Measurements from ENCODE around the gene ATP13A4. TPM values are rescaled to one million over a fixed set of nuclear protein-coding genes. Genes with fewer than 3 reads are reported as not detected.

Gene ATP13A4
- total RNA-seq, 4 donors from 2014 or later, result 0.21 to 6.3 (median 1.6) TPM

DNA sequence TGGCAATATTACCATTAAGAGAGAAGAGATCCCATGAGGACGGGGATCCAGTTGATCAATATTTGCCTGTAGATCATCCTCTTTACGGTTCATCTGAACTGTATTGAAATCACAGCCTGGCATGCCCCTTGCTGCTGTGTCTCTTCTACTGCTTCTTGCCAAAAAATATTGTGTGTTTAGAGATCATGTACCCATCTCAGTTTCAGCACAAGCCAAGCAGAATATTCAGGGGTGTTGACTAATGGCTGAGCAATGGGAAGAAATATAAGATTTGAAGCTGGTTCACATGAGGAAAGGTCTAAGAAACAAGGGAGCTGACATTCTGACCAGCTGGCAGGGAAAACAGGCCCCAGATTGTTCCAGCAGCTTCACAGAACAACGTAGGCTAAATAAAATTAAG, 197.4 kb downstream of the ATP13A4 start:
- H3K4me1 ChIP-seq, result no peaks in the 10 kb centered on the region
- H3K27ac ChIP-seq, result no peak overlapping the region
- no peaks in the 10 kb centered on the region for H3K36me3 ChIP-seq
- 73 to 76% methylated on average over 3 of the region's 3 CpGs for WGBS, 2 donors
- no peaks in the 10 kb centered on the region for H3K27me3 ChIP-seq
- DNase-seq (ENCODE audit: low spot score in 2 of 2), result no peak
- TF ChIP-seq EP300 (IDR thresholded peaks at IDR 0.05) (no peak), POLR2A (IDR thresholded peaks at IDR 0.05) (no peak)
- TF ChIP-seq, protein P1, sequence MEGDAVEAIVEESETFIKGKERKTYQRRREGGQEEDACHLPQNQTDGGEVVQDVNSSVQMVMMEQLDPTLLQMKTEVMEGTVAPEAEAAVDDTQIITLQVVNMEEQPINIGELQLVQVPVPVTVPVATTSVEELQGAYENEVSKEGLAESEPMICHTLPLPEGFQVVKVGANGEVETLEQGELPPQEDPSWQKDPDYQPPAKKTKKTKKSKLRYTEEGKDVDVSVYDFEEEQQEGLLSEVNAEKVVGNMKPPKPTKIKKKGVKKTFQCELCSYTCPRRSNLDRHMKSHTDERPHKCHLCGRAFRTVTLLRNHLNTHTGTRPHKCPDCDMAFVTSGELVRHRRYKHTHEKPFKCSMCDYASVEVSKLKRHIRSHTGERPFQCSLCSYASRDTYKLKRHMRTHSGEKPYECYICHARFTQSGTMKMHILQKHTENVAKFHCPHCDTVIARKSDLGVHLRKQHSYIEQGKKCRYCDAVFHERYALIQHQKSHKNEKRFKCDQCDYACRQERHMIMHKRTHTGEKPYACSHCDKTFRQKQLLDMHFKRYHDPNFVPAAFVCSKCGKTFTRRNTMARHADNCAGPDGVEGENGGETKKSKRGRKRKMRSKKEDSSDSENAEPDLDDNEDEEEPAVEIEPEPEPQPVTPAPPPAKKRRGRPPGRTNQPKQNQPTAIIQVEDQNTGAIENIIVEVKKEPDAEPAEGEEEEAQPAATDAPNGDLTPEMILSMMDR (IDR thresholded peaks at IDR 0.05), result no peak
- no peaks in the 10 kb centered on the region for H3K9me3 ChIP-seq
- no peak overlapping the region for H3K4me3 ChIP-seq

DNA sequence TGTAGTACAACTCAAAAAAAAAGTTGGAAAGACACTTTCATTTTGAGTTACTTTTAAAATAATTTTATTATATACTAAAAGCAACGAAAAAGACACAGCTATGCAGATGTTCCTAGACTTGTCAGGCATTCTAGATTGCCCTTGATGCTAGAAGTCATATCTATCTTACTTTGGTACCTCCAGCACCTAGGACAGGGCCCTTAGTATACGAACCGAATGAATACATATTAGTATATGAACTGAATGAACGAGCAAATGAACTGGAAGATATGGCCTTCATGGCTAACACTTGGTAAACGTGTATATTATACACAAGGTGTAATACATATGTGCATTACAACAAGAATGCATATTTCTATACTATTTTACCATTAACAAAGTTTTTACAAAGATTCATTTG, 200.3 kb downstream of the ATP13A4 start:
- 72 to 83% methylated on average over 5 of the region's 5 CpGs for WGBS, 2 donors
- Histone ChIP-seq H3K36me3 (no peaks in the 10 kb centered on the region), H3K9me3 (no peaks in the 10 kb centered on the region), H3K27me3 (no peaks in the 10 kb centered on the region), H3K4me3 (no peak overlapping the region), H3K4me1 (no peaks in the 10 kb centered on the region), H3K27ac (no peak overlapping the region)
- no peak for DNase-seq (ENCODE audit: low spot score in 2 of 2)
- TF ChIP-seq, protein P1 (IDR thresholded peaks at IDR 0.05), result no peak
- no peak for TF ChIP-seq EP300 (IDR thresholded peaks at IDR 0.05)
- TF ChIP-seq POLR2A (IDR thresholded peaks at IDR 0.05), result no peak

Other genes starting within 250 kb of the ATP13A4 start
- gene ATP13A5, start 176.1 kb downstream of the ATP13A4 start, total RNA-seq, result under 1 TPM in 1 of 4 donors, not detected in 3; under 0.01 TPM
- gene OPA1, start 38.3 kb upstream of the ATP13A4 start, total RNA-seq, result 10 to 100 TPM; 37.7 to 44.7 (median 40.4) TPM